GM12874 (cell line): Measurements from ENCODE around the gene YOD1.

Source experiments
- TF ChIP-seq, protein P1 (sequence below): IDR thresholded peaks from 2 replicates; pipeline ENCODE4 v1.5.1; 2011; ENCODE audit warnings: low read depth, mild to moderate bottlenecking, control low read depth, low read length, moderate library complexity; ENCODE audit not compliant: insufficient read depth

Gene YOD1

DNA sequence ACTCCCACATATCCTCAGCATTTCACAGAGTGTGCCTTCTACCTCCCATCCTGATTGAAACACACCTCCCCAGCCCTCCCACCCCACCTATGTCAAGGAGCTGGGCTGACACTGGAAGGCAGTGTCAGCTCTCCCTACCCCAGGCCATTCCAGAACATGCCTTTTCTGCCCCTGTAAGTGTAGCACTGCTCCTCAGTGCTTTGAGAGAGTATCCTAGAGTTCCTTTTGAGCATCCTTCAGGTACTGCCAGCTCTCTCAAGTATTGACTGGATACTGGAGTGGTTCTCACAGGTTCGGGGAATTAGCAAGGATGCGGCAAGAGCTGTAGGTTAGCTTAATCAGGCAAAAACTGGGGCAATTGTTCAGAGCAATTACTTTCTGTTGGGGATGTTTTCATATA lies 40.3 kb downstream of the YOD1 start:
- TF ChIP-seq, protein P1, sequence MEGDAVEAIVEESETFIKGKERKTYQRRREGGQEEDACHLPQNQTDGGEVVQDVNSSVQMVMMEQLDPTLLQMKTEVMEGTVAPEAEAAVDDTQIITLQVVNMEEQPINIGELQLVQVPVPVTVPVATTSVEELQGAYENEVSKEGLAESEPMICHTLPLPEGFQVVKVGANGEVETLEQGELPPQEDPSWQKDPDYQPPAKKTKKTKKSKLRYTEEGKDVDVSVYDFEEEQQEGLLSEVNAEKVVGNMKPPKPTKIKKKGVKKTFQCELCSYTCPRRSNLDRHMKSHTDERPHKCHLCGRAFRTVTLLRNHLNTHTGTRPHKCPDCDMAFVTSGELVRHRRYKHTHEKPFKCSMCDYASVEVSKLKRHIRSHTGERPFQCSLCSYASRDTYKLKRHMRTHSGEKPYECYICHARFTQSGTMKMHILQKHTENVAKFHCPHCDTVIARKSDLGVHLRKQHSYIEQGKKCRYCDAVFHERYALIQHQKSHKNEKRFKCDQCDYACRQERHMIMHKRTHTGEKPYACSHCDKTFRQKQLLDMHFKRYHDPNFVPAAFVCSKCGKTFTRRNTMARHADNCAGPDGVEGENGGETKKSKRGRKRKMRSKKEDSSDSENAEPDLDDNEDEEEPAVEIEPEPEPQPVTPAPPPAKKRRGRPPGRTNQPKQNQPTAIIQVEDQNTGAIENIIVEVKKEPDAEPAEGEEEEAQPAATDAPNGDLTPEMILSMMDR: no peak

DNA sequence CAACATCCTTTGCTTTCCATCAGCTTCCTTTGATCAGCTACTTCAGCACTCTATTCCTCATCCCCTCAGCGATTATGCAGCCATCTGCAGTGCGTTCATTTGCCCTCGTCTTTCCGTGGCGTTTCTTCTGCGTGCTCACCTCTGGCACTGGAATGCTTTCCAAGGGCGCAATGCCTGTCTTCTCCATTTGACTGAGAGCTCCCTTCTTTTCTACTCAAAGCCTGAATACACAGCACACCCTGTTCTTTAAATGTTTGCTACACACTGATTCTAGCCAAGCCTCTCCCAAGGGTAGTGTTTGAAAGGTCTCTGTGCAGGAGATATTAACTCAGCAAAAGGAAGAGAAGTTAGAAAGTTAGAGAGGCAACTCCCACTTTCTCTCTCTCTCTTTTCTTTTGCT lies 41.1 kb downstream of the YOD1 start:
- TF ChIP-seq, protein P1: no peak

DNA sequence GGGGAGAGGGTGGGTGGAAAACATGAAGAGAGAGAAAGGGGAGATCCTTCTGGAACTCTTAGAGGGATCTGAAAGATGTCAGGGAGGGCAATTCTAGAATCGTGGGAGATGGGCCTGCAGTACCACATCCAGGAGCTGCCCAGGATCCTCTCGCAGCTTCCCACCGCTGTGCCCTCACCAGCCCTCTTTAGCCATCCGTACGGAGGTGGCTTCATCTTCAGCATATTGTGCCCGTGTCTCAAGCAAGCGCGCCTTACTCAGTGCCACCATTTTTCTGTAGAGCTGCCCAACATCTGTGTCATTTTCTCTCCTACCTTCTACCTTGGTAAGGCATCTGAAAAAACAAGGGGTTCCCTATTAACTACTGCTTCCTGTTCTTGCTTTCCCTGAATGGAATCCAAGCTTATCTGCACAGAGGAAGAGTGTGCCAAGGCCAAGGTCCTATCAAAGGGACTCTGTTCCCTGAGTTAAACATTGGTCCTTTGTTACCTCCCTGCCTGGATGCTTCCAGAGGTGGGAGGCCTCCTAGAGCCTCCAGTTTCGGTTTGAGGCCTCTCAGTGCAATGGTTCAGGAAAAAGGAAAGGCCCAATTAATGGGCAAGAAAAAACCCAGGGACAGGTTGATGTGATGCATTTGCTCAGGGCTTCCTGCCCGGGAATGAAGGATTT lies 41.7 kb downstream of the YOD1 start:
- TF ChIP-seq, protein P1: no peak

DNA sequence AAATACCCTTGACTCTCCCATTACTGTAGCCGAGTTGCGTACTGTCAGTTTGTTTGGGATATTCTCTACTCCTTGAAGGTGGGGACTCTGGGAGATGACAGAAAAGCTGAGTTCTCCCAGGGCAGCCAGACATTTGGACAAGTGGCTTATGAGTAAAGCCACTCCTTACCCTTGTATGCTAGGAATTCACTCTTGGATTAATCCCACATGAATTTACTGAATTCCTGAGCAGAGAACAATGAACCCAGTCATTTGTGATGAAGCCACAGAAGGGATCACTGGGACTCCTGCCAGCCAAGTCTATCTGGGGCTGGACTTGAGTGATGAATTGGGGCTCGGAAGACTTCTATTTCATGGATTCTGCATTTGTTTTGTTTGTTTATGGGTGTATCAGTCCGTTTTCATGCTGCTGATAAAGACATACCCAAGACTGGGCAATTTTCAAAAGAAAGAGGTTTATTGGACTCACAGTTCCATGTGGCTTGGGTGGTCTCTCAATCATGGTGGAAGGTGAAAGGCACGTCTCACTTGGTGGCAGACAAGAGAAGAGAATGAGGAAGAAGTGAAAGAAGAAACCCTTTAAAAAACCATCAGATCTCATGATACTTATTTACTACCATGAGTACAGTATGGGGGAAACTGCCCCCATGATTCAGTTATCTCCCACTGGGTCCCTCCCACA lies 43.5 kb downstream of the YOD1 start:
- TF ChIP-seq, protein P1: no peak

DNA sequence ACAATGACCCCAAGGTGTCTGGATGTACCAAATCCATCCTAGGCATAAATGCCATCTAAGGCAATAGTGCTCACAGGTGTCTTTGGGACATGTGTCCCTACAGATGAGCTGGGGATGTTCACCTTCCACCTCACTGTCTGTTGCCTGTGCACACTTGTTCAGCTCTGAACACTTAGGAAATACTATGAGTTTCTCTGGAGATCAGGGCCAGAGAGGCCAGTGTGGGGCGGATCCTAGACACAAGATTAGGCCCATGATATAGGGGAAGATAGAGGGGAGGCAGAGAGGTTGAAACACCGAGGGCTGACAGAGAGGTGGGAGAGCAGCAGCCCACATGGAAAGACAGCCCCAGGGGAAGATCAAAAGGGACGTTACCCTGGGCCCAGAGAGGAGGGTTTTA lies 44.1 kb downstream of the YOD1 start:
- TF ChIP-seq, protein P1: no peak

DNA sequence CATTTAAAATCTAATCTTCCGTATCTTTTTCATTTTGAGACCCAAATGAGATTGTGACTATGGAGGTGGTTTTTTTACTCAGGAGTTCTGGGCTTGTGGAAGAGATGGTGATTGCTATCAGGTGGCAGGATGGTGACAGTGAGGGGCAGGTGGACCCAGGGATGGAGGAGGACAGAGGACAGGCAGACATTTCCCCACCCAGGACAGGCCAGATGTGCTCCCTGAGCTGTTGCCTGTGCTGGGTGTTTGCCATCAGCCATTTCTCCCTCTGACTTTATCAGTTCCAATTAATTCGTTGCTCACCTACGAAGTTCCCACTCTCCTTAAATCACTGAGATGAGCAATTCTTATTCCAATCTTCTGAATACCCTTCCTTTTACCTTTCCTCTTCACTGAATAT lies 44.9 kb downstream of the YOD1 start:
- TF ChIP-seq, protein P1: no peak

DNA sequence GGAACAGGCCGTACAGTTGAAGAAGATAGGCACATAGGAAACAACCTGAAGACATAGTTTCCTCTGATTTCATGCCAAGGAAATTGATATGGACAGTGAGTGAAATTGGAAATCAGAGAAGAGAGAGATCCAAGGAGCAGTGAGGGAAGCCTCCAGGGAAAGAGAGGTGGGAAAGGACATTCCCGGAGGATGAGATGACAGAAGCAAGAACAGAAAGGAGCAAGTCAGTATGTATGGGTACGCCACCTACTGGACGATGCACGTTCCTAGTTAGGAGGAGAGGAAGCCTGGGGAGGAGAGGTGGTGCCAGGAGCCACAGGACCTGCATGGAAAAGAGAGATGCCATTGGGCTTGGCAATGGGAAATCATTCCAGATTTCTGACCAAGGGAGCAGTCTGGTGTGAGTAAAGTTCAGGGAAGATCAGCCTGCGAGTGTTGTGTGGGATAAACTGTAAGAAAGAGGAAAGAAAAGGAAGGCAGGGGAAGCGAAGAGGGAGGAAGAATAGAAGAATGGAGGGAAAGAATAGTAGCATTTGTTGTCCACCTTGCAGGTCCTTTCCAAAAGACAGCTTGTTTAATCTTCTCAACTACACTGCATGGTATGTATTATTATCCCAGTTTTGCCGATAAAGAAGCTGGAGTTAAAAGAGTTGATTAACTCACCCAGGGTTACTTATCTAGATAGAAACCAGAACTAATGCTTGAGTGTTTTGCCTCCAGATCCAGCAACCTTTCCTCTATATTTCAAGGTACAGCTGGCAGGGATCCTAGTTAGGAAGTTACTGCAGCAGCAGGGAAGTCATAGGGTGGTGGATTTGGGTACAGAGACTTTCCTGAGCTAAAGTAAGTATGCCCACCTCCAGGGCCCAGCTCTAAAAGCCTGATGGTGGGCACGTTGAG lies 45.8 kb downstream of the YOD1 start:
- TF ChIP-seq, protein P1: peak; percentile 84
